ENCODE data around the gene EFR3B.

EFR3B gene

GRCh38 chr2:25105336-25106085 lies 63.6 kb downstream of the EFR3B start:
- H3K79me2 ChIP-seq (ENCODE audit: control insufficient read depth, low read length), result no peaks in the 10 kb centered on the region
- no peaks in the 10 kb centered on the region for H3K9me2 ChIP-seq (replicated peaks; ENCODE audit: control insufficient read depth, low read length)
- H3K36me3 ChIP-seq (ENCODE audit: control insufficient read depth, low read length), result no peaks in the 10 kb centered on the region
- no peak overlapping the region for H3K4me3 ChIP-seq (ENCODE audit: low read length)
- H3F3A ChIP-seq (ENCODE audit: control insufficient read depth, insufficient read depth), result no peaks in the 10 kb centered on the region
- H3K4me2 ChIP-seq (ENCODE audit: low read length), result no peak overlapping the region
- TF ChIP-seq CTCF (IDR thresholded peaks at IDR 0.05; ENCODE audit: low read depth, low read length, poor library complexity, severe bottlenecking), result no peak
- TF ChIP-seq EZH2phosphoT487 (IDR thresholded peaks at IDR 0.05; ENCODE audit: borderline replicate concordance, low read length), result no peak
- no peak overlapping the region for H3K27ac ChIP-seq (ENCODE audit: low read depth, low read length)
- H4K20me1 ChIP-seq (ENCODE audit: control insufficient read depth, insufficient read depth, low read depth, low read length), result no peaks in the 10 kb centered on the region
- no peaks in the 10 kb centered on the region for H3K9me3 ChIP-seq (ENCODE audit: control insufficient read depth, insufficient read depth, low read length)
- H3K27me3 ChIP-seq (ENCODE audit: control insufficient read depth, low read length), result peaks cover 13% of the 10 kb centered on the region
- H3K4me1 ChIP-seq (ENCODE audit: control insufficient read depth, low read length), result no peaks in the 10 kb centered on the region

- Histone ChIP-seq H4K20me1 (ENCODE audit: control insufficient read depth, insufficient read depth, low read depth, low read length) (no peaks in the 10 kb centered on the region), H3F3A (ENCODE audit: control insufficient read depth, insufficient read depth) (no peaks in the 10 kb centered on the region), H3K79me2 (ENCODE audit: control insufficient read depth, low read length) (no peaks in the 10 kb centered on the region), H3K36me3 (ENCODE audit: control insufficient read depth, low read length) (no peaks in the 10 kb centered on the region), H3K4me1 (ENCODE audit: control insufficient read depth, low read length) (no peaks in the 10 kb centered on the region), H3K9me3 (ENCODE audit: control insufficient read depth, insufficient read depth, low read length) (no peaks in the 10 kb centered on the region), H3K4me3 (ENCODE audit: low read length) (no peak overlapping the region), H3K27ac (ENCODE audit: low read depth, low read length) (no peak overlapping the region), H3K4me2 (ENCODE audit: low read length) (no peak overlapping the region), H3K27me3 (ENCODE audit: control insufficient read depth, low read length) (peaks cover 5% of the 10 kb centered on the region), H3K9me2 (replicated peaks; ENCODE audit: control insufficient read depth, low read length) (no peaks in the 10 kb centered on the region)
- TF ChIP-seq EZH2phosphoT487 (IDR thresholded peaks at IDR 0.05; ENCODE audit: borderline replicate concordance, low read length) (no peak), CTCF (IDR thresholded peaks at IDR 0.05; ENCODE audit: low read depth, low read length, poor library complexity, severe bottlenecking) (no peak)
These were observed 67.9 kb downstream of the EFR3B start for GRCh38 chr2:25109822-25110221.

GRCh38 chr2:25112113-25112512 lies 70.2 kb downstream of the EFR3B start:
- Histone ChIP-seq H3K27ac (ENCODE audit: low read depth, low read length) (no peak overlapping the region), H3K36me3 (ENCODE audit: control insufficient read depth, low read length) (no peaks in the 10 kb centered on the region), H3K9me2 (replicated peaks; ENCODE audit: control insufficient read depth, low read length) (no peaks in the 10 kb centered on the region), H3F3A (ENCODE audit: control insufficient read depth, insufficient read depth) (no peaks in the 10 kb centered on the region), H3K4me1 (ENCODE audit: control insufficient read depth, low read length) (no peaks in the 10 kb centered on the region), H3K79me2 (ENCODE audit: control insufficient read depth, low read length) (no peaks in the 10 kb centered on the region), H3K27me3 (ENCODE audit: control insufficient read depth, low read length) (peaks cover 5% of the 10 kb centered on the region), H3K4me3 (ENCODE audit: low read length) (no peak overlapping the region), H3K4me2 (ENCODE audit: low read length) (no peak overlapping the region), H3K9me3 (ENCODE audit: control insufficient read depth, insufficient read depth, low read length) (no peaks in the 10 kb centered on the region), H4K20me1 (ENCODE audit: control insufficient read depth, insufficient read depth, low read depth, low read length) (no peaks in the 10 kb centered on the region)
- TF ChIP-seq CTCF (IDR thresholded peaks at IDR 0.05; ENCODE audit: low read depth, low read length, poor library complexity, severe bottlenecking) (no peak), EZH2phosphoT487 (IDR thresholded peaks at IDR 0.05; ENCODE audit: borderline replicate concordance, low read length) (no peak)
